GM19468 (cell line): ENCODE measurements around the gene HELZ2.
"Not testable (repeated sequence)": the region's sequence is repeated elsewhere in the genome, so short reads cannot be mapped to it uniquely, and the experiment has no call there.

Experiments used
- ATAC-seq: cut with Tn5 transposase; IDR thresholded peaks from one replicate; pipeline ENCODE4 v1.9.1; 2021; ENCODE audit warnings: mild to moderate bottlenecking, moderate library complexity, moderate number of reproducible peaks; ENCODE audit not compliant: unreplicated experiment; ENCODE audit errors: extremely low read depth

Gene HELZ2

GRCh38 chr20:63574156-63574828, at the start of gene HELZ2:
Gene HELZ2, minus strand, starts transcription at chr20:63574239. Its CDS starts 1,854 bp downstream, at chr20:63572385.
- ATAC-seq: no peak

DNA sequence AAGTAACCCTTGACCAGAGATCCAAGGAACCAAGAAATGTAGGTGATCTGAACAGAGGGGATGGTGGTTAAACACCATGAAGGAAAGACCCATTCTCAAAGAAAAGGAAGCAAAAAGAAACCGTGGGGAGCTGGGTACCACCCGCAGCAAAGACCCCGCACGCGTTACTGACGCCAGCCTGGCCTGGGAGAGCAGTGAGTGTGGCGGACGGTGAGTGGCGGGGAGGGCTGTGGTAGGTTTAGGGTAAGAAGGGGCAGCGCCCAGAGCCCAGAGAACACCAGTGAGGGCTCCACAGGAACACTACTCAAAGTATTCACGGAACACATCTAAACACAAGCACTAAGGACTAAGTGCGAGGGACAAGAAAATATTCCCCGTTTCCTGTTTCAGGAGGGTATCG, 48.7 kb upstream of the HELZ2 start:
- ATAC-seq: no peak

GRCh38 chr20:63622096-63622495, 48.1 kb upstream of the HELZ2 start:
- no peak for ATAC-seq

- no peak for ATAC-seq
Measured at GRCh38 chr20:63620991-63621390, 47.0 kb upstream of the HELZ2 start.

DNA sequence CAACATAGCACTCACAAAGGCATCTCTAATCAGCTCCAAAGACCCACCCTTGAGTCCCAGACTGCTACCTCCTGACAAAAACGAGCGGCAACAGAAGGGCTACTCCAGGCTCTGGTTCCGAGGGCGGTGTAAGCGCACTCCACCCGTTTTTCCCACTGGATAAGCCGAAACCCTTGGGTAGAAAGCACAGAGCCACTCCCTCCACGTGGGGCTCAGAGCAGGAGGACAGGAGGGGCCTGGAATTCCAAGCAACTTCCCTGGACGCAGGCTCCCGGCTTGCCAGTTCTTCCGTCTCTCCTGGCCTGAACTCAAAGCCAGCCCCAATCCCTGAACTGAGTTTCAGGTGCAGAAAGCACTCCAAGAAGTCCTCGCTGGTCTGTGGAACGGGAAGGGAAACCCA, 45.5 kb upstream of the HELZ2 start:
- ATAC-seq: no peak

DNA sequence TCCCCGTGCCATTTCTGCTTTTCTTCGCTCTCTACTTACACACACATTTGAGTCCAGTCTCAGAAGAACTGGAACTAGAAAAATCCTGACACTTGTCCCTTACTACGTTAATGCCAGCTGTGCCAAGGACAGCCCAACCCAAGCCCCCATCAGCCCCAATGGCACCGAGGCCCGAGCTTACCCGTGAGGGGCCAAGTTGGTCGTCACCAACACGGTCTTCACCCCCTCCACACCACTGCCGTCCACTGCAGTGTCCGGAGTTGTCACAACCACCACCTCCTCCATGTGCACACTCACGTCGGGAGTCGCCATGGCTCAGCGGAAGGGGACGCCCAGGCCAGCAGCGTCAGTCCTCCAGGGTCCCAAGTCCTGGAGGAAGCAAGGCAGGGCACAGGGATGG, 45.0 kb upstream of the HELZ2 start:
- no peak for ATAC-seq

DNA sequence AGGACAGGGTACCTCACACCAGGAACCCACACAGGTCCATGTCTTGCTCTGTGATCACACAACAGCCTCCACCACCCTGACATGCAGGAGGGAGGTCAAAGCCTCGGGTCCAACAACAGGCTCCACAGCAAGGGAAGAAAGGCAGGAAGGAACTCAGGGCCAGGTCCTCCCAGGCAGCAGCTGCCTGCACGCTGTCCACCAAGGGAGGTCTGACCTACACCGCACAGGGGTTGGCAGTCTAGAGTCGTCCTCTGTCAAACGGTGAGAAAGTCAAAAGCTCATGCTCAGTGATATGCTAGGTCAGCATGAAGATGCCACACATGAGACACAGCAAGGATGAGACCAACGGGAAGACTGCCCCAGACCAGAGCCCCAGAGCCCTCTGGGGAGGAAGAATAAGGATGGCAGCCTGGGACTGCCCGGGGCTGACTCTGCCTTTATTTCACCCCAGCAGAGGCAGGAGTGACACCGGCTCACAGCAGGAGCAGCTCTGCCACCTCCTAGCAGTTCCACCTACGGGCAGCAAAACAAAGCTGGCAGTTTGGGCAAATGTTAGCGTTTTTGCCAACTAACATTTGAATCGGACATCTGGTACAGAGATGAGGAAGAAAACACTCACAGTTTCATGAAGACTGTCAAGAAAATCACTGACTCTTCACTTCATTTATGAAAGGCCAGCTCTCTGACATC, 44.4 kb upstream of the HELZ2 start:
- no peak for ATAC-seq

DNA sequence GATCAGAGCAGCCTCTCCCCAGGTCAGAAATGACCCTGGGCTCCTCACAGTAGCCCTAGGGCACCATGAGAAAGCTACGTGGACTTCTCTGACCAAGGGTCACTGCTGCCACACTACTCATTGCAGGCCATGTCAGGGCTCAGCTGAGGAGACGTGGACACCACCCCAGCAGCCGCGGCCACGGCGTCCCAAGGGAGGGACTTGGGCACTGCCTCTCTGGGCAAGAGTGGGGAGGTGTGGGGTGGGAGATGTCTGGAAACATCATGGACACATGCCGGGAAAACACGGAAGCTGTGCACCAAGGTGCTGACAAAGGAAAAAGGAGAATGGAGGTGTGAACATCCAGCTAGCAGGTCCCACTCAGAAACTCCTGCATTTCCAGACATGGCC, 43.8 kb upstream of the HELZ2 start:
- no peak for ATAC-seq

- ATAC-seq: no peak
Measured at GRCh38 chr20:63617092-63617875, 43.2 kb upstream of the HELZ2 start.

GRCh38 chr20:63613863-63614594, 40.0 kb upstream of the HELZ2 start:
- not testable (repeated sequence) for ATAC-seq

DNA sequence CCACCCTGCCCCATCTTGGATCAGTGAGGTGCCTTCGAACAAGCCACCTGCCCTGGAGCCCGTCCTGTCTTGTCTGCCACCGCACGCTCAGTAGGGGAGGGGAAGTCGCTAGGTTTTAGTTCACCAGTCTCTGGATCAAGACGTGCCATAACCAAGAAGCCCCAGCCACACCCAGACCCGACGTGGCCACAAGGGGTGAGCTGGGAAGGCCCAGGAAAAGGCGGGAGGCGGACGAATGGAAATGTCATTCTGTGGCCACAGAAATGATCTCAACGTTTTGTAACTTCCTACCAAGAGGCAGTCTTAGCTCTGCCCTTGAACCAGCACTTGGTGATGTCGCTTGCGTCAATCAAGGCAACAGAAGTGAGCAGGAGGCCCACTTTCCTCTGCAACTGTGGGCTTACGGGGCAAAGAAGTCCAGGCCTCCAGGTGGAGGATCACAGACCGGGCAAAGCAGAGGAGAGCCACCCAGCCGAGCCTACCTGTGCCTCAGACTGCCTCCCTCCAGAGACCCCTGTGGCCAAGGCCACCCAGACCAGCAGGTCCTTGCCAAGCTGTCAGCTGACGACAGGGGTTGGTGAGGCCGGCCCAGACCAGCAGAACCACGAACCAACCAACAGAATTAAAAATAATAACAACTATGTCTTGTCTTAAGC, 38.4 kb upstream of the HELZ2 start:
- no peak for ATAC-seq

DNA sequence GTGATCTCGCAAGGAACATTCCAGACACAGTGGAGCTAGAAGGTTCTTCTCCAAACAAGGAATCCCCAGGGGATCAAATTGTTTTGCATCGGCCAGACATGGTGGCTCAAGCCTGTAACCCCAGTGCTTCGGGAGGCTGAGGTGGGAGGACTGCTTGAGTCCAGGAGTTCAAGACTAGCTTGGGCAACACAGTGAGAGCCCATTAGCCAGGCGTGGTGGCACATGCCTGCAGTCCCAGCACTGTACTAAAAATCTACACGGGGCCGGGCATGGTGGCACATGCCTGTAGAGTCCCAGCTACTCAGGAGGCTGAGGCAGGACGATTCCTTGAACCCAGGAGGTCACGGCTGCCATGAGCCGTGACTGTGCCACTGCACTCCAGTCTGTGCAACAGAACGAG, 37.6 kb upstream of the HELZ2 start:
- no peak for ATAC-seq

GRCh38 chr20:63610581-63611435, 36.8 kb upstream of the HELZ2 start:
- ATAC-seq: no peak

DNA sequence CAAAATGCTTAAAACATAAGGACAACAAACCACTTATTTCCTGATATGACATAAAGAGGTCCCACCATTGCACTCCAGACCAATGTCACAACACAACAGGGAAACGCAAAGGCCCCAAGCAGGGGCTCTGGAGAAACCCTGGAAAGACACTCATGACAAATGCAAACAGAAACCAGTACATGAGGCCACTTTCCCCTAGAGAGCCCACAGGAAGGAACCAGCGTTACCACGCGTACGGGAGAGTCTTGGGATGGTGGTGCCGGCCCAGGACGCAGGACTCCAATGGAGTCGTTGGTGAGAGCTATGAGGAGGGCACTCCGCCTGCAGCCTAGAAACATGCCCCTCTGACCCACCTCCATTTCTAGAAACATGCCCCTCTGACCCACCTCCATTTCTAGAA, 32.6 kb upstream of the HELZ2 start:
- no peak for ATAC-seq

GRCh38 chr20:63602321-63602720, 28.3 kb upstream of the HELZ2 start:
- ATAC-seq: no peak

- ATAC-seq: not testable (repeated sequence)
Measured at GRCh38 chr20:63601679-63602078, 27.6 kb upstream of the HELZ2 start.

GRCh38 chr20:63599396-63600050, 25.5 kb upstream of the HELZ2 start:
- no peak for ATAC-seq

GRCh38 chr20:63598479-63599395, 24.7 kb upstream of the HELZ2 start:
- no peak for ATAC-seq
